Prostate gland (tissue), 2 donors: ENCODE measurements around the gene LTBP2. TPM values are rescaled to one million over a fixed set of nuclear protein-coding genes. Genes with fewer than 3 reads are reported as not detected.
A peak's percentile ranks its signal among the peaks of the same experiment; 100 is the strongest.

Experiments used
- DNase-seq: peaks from one replicate; pipeline ENCODE4 v3.0.0-alpha.2; 2019; ENCODE audit warnings: low spot score
- H3K27ac ChIP-seq, 2 donors: fragments of 200-600 bp; sonication (generic); 2 replicates each; pipeline ENCODE4 v1.5.1; 2017 to 2019
- H3K27me3 ChIP-seq: fragments of 200-600 bp; sonication (generic); replicated peaks from 2 replicates; pipeline ENCODE4 v1.5.1; 2019; ENCODE audit not compliant: insufficient read depth
- H3K36me3 ChIP-seq, 2 donors: fragments of 200-600 bp; sonication (generic); 1 replicate in 1 of 2; 2 replicates in 1 of 2; pipeline versions ENCODE4 v1.5.1 to v1.8.1; 2017 to 2019
- H3K4me1 ChIP-seq: fragments of 200-600 bp; sonication (generic); replicated peaks from 2 replicates; pipeline ENCODE4 v1.5.1; 2019
- H3K4me3 ChIP-seq, 2 donors: fragments of 200-600 bp; sonication (generic); 2 replicates each; pipeline ENCODE4 v1.5.1; 2017 to 2019
- H3K9me3 ChIP-seq: fragments of 200-600 bp; sonication (generic); 2 replicates; pipeline ENCODE4 v1.5.1; 2017
- CTCF ChIP-seq, 4 experiments: fragments of 200-600 bp in 2 of 4; fragments of 450-650 bp in 2 of 4; sonication (generic) in 2 of 4; IDR thresholded peaks; 1 replicate in 3 of 4; 2 replicates in 1 of 4; pipeline ENCODE4 v1.5.1; 2016 to 2019; ENCODE audit warnings: antibody characterized with exemption in 4 of 4, mild to moderate bottlenecking in 2 of 4, moderate library complexity in 2 of 4
- POLR2A ChIP-seq: fragments of 450-650 bp; IDR thresholded peaks from one replicate; pipeline ENCODE4 v1.6.1; 2016; ENCODE audit warnings: antibody characterized with exemption, mild to moderate bottlenecking
- POLR2AphosphoS5 ChIP-seq: sonication (generic); formaldehyde crosslinking; IDR thresholded peaks from one replicate; pipeline ENCODE4 v1.6.1; 2017; ENCODE audit warnings: antibody characterized with exemption
- WGBS: methylation state at CpG from one replicate; pipeline ENCODE4 v1.1.5; 2018; 5-methylcytosine and 5-hydroxymethylcytosine counted together
- intact Hi-C: fragments of 100-400 bp; cut with DNase I; formaldehyde crosslinking; loops from one replicate; pipeline ENCODE4 v1.14.2; 2022
- total RNA-seq, 2 donors: library from RNA; depleted of rRNA; stranded (reverse); fragments of >200 nt; gene quantifications; one replicate each; pipeline ENCODE4 v1.1.0, GENCODE V29; 2016

The LTBP2 gene
- total RNA-seq, 2 donors from 2014 or later: 47.0 to 90.7 TPM

- peak; percentile 19 for DNase-seq
- WGBS: 11% methylated on average over 7 of the region's 7 CpGs
- Histone ChIP-seq H3K27ac (no peak overlapping the region), H3K4me1 (no peaks in the 10 kb centered on the region), H3K27me3 (no peaks in the 10 kb centered on the region), H3K4me3 (no peak overlapping the region), H3K9me3 (no peaks in the 10 kb centered on the region), H3K36me3 (no peaks in the 10 kb centered on the region)
- intact Hi-C loops: no loop called here
- TF ChIP-seq CTCF (IDR thresholded peaks at IDR 0.05): no peak
- no peak for TF ChIP-seq POLR2AphosphoS5
- TF ChIP-seq POLR2A: no peak
Measured at GRCh38 chr14:74647678-74648461, 35.8 kb upstream of the LTBP2 start.

DNA sequence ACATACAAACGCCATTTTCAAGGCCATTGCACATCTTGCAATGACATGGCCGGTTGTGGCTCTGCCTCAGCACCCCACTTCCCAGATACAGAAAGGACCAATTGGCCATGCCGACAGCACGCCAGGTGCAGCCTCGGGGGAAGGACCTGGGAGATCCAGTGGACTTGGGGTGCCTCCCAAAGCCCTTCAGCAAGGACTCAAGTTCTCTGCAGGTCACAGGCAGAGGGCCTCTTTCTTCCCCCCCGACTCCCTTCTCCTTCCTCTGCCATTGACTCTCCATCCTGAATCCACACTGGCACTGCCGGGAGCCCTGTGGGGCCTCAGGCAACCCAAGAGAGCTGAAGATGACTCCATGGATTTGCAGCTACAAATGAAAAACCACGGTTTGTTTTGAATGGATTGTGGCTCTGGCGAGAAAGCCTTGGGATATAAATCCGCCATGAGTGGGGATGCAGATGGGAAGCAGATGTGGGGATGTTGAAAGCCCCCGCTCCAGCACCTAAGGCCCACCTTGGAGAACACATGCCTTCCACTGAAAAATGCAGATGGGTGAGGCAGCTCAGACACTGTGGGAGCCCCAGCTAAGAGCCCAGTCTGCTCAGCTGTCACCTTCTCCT is 35.1 kb upstream of the LTBP2 start:
- TF ChIP-seq CTCF (IDR thresholded peaks at IDR 0.05) (no peak), POLR2A (no peak), POLR2AphosphoS5 (no peak)
- WGBS: 89% methylated on average over 11 of the region's 11 CpGs
- Histone ChIP-seq H3K27me3 (no peaks in the 10 kb centered on the region), H3K4me1 (no peaks in the 10 kb centered on the region), H3K9me3 (no peaks in the 10 kb centered on the region), H3K4me3 (no peak overlapping the region), H3K27ac (no peak overlapping the region), H3K36me3 (no peaks in the 10 kb centered on the region)
- no peak for DNase-seq
- intact Hi-C loops: no loop called here

- Histone ChIP-seq H3K4me3 (no peak overlapping the region), H3K4me1 (no peaks in the 10 kb centered on the region), H3K27ac (no peak overlapping the region), H3K27me3 (no peaks in the 10 kb centered on the region), H3K9me3 (no peaks in the 10 kb centered on the region), H3K36me3 (no peaks in the 10 kb centered on the region)
- WGBS: 74% methylated on average over 13 of the region's 13 CpGs
- DNase-seq: no peak
- intact Hi-C loops: no loop called here
- TF ChIP-seq POLR2A (no peak), CTCF (IDR thresholded peaks at IDR 0.05) (no peak), POLR2AphosphoS5 (no peak)
Measured at GRCh38 chr14:74645756-74646470, 33.9 kb upstream of the LTBP2 start.

GRCh38 chr14:74645244-74645643 is 33.2 kb upstream of the LTBP2 start:
- 83% methylated on average over 5 of the region's 5 CpGs for WGBS
- Histone ChIP-seq H3K36me3 (no peaks in the 10 kb centered on the region), H3K4me3 (no peak overlapping the region), H3K4me1 (no peaks in the 10 kb centered on the region), H3K27me3 (no peaks in the 10 kb centered on the region), H3K9me3 (no peaks in the 10 kb centered on the region), H3K27ac (no peak overlapping the region)
- intact Hi-C loops: no loop called here
- DNase-seq: no peak
- TF ChIP-seq POLR2AphosphoS5: no peak
- TF ChIP-seq CTCF (IDR thresholded peaks at IDR 0.05): no peak
- TF ChIP-seq POLR2A: no peak
